ENCODE measurements around the gene THRSP.

THRSP gene

DNA sequence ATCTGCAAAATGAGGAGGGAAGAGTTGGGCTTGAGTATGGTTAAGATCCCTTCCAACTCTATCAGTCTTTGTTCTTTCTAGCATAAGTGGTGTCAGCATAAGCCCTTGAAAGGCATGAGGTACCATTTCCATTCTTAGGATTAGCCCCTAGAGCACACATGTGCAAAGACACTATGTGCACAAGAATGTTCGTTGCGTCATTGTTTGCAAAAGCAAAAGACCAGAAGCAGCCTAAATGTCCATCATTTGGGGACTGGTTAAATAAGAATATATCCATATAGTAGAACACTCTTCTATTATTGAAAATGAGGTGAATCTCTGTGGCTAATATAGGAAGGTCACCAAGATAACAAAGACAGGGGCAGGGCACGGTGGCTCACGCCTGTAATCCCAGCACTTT is 30.6 kb upstream of the THRSP start:
- TF ChIP-seq, protein P1, sequence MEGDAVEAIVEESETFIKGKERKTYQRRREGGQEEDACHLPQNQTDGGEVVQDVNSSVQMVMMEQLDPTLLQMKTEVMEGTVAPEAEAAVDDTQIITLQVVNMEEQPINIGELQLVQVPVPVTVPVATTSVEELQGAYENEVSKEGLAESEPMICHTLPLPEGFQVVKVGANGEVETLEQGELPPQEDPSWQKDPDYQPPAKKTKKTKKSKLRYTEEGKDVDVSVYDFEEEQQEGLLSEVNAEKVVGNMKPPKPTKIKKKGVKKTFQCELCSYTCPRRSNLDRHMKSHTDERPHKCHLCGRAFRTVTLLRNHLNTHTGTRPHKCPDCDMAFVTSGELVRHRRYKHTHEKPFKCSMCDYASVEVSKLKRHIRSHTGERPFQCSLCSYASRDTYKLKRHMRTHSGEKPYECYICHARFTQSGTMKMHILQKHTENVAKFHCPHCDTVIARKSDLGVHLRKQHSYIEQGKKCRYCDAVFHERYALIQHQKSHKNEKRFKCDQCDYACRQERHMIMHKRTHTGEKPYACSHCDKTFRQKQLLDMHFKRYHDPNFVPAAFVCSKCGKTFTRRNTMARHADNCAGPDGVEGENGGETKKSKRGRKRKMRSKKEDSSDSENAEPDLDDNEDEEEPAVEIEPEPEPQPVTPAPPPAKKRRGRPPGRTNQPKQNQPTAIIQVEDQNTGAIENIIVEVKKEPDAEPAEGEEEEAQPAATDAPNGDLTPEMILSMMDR (IDR thresholded peaks at IDR 0.05; ENCODE audit: low read depth, low read length, missing control alignments), result no peak
- H3K4me3 ChIP-seq (ENCODE audit: low read depth, low read length), result no peak overlapping the region
- no peak for DNase-seq (ENCODE audit: low read depth)

DNA sequence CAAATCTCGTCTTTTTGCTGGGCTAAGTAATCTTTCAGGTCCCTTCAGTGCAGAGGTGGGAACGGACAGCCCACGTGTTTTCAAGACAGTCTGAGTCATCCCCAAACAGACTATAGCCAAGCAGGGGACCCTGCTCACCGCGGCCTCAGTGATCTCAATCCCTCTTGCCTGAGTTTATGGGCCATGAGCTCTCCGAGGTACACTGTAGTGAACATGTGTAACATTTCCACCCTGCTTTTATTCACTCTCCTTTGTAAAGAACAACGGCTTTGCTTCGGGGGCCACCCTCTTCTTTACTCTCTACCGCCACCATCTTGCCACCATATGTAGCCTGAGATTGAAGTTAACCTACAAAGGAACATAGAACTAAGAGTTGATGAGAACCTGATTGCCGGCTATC is 29.0 kb upstream of the THRSP start:
- DNase-seq (ENCODE audit: low read depth), result no peak

DNA sequence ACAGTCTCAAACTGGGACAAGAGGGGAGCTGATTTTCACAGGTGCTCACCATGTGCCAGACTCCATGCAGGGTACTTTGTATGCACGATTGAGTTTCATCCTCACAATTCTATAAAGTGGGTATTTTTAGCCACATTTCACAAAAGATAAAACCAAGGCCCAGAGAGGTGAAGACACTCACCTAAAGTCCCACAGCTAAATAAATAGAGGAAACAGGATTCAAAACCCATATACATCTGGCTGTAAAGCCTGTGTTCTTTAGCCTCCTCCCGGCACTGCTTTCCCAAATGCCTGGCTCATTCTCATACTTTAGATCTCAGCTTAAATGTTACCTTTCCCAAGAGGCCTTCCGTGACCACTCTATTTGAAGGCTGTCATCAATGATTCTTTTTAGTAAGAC is 27.3 kb upstream of the THRSP start:
- TF ChIP-seq, protein P1 (IDR thresholded peaks at IDR 0.05; ENCODE audit: low read depth, low read length, missing control alignments), result no peak
- no peak for DNase-seq (ENCODE audit: low read depth)
- H3K4me3 ChIP-seq (ENCODE audit: low read depth, low read length), result no peak overlapping the region

More for the DNA sequence above, 29.0 kb upstream of the THRSP start:
- TF ChIP-seq, protein P1 (IDR thresholded peaks at IDR 0.05; ENCODE audit: low read depth, low read length, missing control alignments), result no peak
- no peak overlapping the region for H3K4me3 ChIP-seq (ENCODE audit: low read depth, low read length)

DNA sequence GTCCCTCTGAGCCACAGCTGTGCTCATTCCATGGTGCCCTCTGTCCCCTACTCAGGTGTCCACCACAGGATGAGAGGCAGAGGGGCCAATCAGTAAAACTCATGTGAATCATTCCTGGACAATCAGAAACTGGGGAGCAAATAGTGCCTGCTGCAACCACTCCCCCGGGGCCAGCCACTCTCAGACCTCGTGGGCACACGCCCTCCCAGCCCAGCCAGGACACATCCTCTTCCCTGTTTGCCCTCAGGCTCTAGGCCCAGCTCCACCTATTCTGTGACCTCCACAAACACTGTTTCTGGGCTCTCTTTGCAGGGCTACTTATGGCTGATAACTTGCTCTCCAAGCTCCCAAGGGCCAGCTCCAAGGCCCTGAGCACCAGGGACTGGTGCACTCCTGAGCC is 26.6 kb upstream of the THRSP start:
- TF ChIP-seq, protein P1 (IDR thresholded peaks at IDR 0.05; ENCODE audit: low read depth, low read length, missing control alignments), result no peak
- no peak for DNase-seq (ENCODE audit: low read depth)
- H3K4me3 ChIP-seq (ENCODE audit: low read depth, low read length), result no peak overlapping the region

DNA sequence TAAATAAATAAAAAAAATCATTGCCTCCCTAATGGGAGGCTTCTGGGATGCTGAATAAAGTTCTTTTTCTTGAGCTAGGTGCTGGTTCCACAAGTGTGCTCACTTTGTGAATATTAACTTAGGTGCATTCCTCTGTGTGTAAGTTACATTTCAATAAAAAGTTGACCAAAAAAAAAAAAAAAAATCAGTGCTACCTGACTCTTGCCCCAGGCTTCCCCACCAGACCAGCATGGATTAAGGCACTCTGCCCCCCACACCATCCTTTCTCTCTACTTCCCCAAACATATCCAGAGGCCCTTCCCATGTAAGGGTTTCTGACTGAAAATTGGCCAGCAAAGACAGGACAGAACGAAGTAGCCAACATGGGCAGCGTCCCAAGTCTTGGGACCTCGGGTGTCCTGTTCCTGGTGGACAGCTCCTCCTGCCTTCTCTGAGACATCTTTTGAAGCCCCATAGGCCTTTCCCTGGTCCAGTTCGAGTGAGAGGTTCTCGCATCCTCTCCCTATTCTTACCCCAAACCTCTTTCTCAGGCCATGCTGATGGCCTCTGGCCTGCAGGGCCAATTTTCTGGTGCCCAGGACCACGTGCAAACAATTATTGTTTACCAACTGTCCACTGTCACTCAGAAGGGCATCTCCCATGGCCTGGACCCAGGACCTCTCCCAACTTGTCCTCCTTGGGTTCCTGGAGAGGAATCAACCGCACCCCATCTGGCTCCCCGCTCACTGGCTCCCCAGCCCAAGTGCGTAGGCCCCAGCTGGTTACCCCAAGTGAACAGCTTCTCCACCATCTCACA is 25.6 kb upstream of the THRSP start:
- DNase-seq (ENCODE audit: low read depth), result no peak
- no peak overlapping the region for H3K4me3 ChIP-seq (ENCODE audit: low read depth, low read length)
- TF ChIP-seq, protein P1 (IDR thresholded peaks at IDR 0.05; ENCODE audit: low read depth, low read length, missing control alignments), result no peak

DNA sequence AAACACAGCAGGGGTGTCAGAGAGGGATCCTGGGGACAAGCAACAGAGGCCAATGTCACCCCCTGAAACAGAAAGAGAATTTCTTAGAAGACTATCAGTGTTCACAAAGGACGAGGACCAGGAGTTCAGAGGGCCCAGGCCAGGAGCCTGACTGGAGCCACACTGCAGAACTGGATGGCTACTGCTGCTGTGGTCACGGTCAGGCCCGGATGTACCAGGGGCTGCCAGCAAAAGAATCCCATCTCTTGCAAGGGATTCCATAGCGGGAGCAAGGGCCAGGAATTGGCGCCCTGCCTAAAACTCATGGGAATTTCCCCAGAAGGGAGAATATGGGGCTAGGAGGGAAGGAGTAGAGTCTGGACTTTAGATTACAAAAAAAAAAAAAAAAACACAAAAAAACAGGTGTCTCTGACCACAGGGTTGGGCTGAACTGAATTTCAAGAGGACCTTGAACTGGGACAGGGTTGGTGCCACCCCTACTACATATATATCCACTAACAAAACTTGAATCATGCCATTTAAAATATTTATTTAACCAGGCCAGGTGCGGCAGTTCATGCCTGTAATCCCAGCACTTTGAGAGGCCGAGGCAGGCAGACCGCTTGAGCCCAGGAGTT is 24.9 kb upstream of the THRSP start:
- no peak overlapping the region for H3K4me3 ChIP-seq (ENCODE audit: low read depth, low read length)
- TF ChIP-seq, protein P1 (IDR thresholded peaks at IDR 0.05; ENCODE audit: low read depth, low read length, missing control alignments), result no peak
- DNase-seq (ENCODE audit: low read depth), result no peak

Data from GM12864 (cell line).